GM21360 (cell line): ENCODE results near the gene FUCA2.
A peak's percentile ranks its signal among the peaks of the same experiment; 100 is the strongest.
"Not testable (repeated sequence)": the region's sequence is repeated elsewhere in the genome, so short reads cannot be mapped to it uniquely, and the experiment has no call there.

ENCODE experiments used
- ATAC-seq: cut with Tn5 transposase; IDR thresholded peaks from one replicate; pipeline ENCODE4 v1.9.1; 2021; ENCODE audit warnings: mild to moderate bottlenecking, moderate library complexity; ENCODE audit not compliant: unreplicated experiment

Gene FUCA2

GRCh38 chr6:143505111-143505510, 6.4 kb downstream of the FUCA2 start:
- ATAC-seq, result no peak

GRCh38 chr6:143504369-143504768, 7.2 kb downstream of the FUCA2 start:
- ATAC-seq, result no peak

GRCh38 chr6:143501851-143502250, 9.7 kb downstream of the FUCA2 start:
- no peak for ATAC-seq

- ATAC-seq, result no peak
These were observed 13.1 kb downstream of the FUCA2 start for GRCh38 chr6:143498428-143498827.

DNA sequence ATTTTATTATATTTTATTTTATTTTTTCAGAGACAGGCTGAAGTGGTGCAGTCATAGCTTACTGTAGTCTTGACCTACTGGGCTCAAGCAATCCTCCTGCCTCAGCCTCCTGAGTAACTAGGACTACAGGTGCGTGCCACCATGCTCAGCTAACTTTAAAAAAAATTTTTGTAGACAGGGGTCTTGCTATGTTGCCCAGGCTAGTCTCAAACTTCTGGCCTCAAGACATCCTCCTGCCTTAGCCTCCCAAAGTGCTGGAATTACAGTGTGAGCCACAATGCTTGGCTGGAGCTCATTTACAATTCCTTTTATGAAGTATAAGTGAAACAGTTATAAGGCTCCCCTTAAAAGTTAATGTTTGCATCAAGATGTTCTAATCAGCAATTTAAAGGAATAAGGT, 14.5 kb downstream of the FUCA2 start:
- ATAC-seq, result no peak

DNA sequence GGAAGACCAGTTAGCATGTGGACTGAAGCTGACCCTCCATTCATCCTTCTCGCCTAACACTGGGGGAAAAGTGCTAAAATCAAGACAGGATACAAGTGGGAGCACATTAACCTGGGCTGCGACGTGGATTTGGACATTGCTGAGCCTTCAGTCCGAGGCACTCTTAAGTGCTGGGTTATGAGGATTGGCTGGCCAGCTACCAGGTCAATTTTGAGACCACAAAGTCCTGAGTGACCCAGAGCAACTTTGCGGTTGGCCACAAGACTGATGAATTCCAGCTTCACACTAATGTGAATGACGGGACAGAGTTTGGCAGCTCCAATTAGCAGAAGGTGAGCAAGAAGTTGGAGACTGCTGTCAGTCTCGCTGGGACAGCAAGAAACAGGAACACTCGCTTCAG, 20.7 kb downstream of the FUCA2 start:
- ATAC-seq, result no peak

DNA sequence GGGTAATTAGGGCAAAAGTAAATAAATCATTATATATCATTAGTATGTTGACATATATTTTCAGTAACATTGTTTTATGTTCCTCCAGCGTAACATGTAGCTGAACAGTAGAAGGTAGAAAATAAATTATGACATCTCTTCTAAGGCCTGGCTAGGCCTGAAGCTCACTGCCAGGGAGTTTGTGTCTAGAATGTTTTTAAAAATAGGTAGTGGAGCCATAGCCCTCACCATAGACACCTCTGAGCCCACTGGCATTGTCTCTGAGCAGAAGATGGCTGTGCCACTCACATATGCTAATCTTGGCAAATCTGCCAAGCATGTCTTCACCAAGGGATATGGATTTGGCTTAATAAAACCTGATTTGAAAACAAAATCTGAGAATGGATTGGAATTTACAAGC, 21.3 kb downstream of the FUCA2 start:
- no peak for ATAC-seq

GRCh38 chr6:143486752-143487151, 24.8 kb downstream of the FUCA2 start:
- ATAC-seq, result no peak

DNA sequence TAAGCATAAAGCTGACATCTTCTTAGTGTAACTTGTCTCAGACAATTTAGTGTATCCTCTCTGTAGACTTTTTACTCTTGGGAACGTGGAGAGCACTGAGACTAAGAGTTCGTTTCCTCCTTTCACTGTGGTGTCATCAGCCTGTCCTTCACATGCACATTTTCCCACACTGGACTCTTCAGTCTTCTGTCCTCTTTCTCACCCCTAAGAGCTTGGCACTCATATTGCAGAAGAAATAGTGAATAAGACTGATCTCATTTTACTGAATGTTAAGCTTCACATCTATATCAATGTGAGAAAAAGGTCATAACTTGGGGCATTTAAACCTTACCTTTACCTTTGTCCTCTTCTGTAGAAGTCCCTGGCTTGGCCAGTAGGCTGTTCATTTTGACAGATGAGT, 25.6 kb downstream of the FUCA2 start:
- no peak for ATAC-seq

GRCh38 chr6:143482593-143482992, 28.9 kb downstream of the FUCA2 start:
- ATAC-seq, result no peak

DNA sequence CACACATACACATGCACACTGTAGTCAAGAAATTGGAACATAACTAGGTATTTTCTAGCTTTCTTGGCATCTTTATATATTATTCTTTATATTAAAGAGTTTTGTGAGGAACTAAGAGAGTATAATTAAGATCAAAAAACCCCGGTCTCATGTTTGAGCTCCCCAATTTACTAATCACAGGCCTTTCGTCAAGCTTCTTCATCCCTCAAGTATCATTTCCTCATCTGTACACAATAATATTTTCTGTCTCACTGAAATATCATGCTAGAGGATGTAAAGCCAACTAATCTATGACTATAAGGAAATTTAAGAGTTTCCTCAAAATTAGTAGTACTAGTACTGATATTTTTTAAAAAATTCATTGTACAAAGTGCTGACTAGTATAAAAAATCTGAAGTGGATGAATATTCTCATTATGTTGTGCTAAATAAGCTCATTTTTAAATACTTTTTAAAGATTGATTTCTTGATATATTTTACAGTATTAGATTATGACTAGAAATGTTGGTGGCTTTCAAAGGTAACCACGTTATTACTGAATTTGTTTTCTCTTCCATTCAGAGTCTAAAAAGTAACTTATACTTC, 32.9 kb downstream of the FUCA2 start:
- no peak for ATAC-seq

DNA sequence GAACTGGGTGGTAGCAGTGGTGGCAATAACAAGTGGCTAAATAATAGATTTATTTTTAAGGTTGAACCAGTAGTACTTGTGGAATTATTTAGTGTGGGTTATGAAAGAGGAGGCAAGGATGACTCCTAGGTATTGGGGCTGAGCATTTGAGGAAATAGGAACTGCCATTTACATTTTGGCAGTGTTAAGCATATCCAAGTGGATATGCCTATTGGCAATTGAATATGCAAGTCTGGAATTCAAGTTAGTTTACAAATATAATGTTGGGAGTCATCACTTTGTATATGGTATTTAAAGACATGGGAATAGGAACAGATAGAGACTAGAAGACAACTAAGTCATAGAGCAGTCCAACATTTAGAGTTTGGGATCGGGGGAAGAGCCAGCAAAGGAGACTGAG, 35.0 kb downstream of the FUCA2 start:
- ATAC-seq, result no peak

DNA sequence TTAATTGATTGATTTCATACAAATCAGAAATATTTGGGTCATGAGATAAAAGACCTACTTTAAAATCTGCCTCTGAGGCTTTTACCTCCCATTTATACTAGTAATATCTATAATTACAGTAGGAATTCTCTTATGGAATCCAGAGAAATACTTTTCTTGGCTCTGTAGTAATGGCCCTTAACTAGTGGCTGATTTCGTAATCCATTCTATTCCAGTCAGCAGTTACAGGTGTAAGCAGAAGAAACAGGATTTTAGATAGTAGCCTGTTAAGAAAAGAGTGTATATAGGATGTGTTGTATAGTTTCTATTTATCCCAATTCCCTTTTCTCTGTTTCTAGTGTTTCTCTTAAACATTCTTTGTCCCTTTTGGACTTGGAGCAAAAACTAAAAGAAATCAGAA, 39.7 kb downstream of the FUCA2 start:
- ATAC-seq, result no peak

DNA sequence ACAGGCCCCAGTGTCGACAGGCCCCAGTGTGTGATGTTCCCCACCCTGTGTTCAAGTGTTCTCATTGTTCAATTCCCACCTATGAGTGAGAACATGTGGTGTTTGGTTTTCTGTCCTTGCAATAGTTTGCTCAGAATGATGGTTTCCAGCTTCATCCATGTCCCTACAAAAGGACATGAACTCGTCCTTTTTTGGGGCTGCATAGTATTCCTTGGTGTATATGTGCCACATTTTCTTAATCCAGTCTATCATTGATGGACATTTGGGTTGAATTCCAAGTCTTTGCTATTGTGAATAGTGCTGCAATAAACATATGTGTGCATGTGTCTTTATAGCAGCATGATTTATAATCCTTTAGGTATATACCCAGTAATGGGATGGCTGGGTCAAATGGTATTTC, 42.7 kb downstream of the FUCA2 start:
- not testable (repeated sequence) for ATAC-seq

DNA sequence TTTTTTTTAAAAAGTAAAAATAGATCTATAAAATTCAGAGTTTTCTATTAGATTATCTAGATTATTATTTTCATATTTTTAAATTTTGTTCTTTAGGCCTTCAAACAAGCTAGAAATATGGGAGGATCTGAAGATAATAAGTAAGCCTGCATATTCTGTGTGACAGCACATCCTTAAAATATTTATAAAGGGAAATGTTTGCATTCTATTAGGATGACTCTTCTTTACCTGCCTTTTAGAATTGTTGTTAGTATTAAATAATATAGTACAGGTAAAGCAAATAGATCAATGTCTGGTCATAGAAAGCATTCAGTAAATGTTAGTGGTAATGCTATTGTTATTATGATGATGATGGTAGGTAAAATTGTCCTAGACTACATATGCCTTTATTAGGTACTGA, 43.5 kb downstream of the FUCA2 start:
- no peak for ATAC-seq

DNA sequence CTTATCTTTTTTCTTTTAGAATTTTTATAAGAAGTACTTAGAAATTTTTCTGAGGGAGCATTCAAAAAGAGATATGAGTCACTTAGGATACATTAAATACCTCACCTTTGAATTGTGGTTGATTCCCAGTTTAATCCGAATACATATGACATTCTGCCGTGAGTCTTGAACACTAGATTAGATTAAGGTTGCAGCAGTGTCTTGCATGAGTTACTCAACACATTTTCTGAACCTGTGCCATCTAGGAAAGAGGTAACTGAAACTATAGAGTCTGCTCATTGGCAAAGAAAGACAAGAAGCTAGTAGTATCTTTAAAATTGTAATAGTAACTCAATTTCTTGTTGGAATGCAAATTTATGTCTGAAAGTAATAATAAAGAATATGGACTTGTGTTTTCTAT, 46.0 kb downstream of the FUCA2 start:
- no peak for ATAC-seq

- ATAC-seq, result no peak
These were observed 53.8 kb downstream of the FUCA2 start for GRCh38 chr6:143457563-143458359.

- no peak for ATAC-seq
These were observed 60.0 kb downstream of the FUCA2 start for GRCh38 chr6:143451531-143451930.

DNA sequence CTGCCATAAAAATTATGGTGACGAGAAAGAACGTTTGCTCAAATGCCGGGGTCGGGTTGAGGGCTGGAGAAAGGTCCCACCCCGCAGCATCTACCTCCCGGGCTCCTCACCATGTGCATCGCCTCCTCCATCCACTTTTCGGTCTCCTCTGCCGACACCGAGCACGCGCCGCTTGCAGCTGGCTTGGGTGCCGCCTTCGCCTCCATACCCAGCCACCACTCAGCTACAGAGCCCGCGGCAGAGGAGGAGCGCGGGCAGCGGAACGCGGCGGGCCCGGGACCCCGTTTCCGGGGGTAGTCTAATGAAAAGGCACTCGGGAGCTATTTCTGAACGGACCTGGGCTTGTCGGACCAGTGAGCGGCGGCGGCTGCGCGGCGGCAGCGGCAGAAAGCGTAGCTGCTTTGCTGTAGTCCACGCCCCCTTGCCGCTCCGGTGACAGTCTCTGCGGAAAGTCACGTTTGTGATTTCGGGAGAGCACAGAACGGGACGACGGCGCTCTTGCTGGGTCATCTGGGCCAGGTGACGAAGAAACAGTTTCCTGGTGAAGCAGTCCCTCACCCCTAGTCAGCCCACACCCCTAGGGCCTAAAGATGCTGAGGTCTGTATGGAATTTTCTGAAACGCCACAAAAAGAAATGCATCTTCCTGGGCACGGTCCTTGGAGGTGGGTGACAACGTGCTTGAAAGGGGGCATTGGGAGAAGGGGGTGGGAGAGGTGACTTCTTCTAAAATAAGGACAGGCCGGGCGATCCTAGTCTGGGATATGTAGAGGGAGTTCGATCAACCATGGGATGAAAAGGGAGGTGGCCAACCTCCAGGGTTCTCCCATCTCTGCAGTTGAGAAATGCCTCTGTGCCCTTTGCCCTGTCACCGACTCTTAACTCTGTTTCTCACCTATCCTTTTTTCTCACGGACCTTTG, 60.8 kb downstream of the FUCA2 start, which contains the start of the genes ADAT2 and PEX3:
Gene ADAT2 (minus strand): TSS at position 243 of the 919 bp plus-strand sequence. CDS start 37 bp downstream, at position 206.
Gene PEX3 (plus strand): TSS at position 353 of the 919 bp plus-strand sequence. CDS start 238 bp downstream, at position 591.
- peak; percentile 98 for ATAC-seq

DNA sequence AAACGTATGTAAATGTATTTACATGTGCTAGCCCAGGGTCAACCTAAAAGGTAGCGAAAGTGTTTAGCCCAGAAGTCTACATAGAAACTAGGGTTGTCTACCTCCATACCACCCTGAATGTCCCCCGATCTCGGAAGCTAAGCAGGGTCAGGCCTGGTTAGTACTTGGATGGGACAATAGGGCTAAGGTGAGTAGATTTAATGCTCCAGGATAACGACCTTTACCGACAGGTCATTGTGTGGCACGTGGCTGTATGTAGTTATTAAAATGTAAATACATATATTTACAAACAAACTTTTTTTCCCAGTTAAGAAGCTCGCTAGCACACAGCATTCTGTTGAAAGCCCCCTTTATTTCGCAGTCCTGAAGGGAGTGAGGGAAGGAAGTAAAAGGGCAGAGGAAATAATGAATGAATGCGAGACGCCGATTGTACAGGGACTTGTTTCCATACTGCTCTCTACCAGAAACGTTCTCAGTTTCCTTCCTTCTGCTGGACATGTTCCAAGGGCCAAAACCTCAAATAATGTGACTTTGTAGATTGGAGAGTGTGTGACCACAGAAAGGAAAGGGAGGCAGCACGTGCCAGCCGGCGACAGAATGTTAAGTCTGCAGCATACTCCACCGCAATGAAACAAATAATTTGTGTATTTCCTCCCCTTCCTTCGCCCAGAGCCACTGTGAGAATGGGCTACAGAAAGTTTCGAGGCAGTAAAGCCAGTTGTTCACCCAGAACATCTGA, 61.6 kb downstream of the FUCA2 start:
- ATAC-seq, result peak; percentile 6
